Muscle layer of colon (tissue), 2 donors: Measurements from ENCODE around the gene NFIX.

ENCODE experiments used
- H3K27ac ChIP-seq: one replicate; pipeline ENCODE4 v1.7.0; 2013; ENCODE audit warnings: low read depth, mild to moderate bottlenecking, low read length, moderate library complexity
- H3K27me3 ChIP-seq, 2 donors: one replicate each; pipeline ENCODE4 v1.7.0; 2013; ENCODE audit warnings: low read length in 2 of 2, mild to moderate bottlenecking in 2 of 2; ENCODE audit not compliant: insufficient read depth in 2 of 2, control insufficient read depth in 1 of 2
- H3K36me3 ChIP-seq: one replicate; pipeline ENCODE4 v1.7.0; 2013; ENCODE audit warnings: mild to moderate bottlenecking, low read length; ENCODE audit not compliant: insufficient read depth
- H3K4me1 ChIP-seq: one replicate; pipeline ENCODE4 v1.7.0; 2013; ENCODE audit warnings: mild to moderate bottlenecking, low read length; ENCODE audit not compliant: insufficient read depth
- H3K4me3 ChIP-seq, 2 donors: one replicate each; pipeline ENCODE4 v1.7.0; 2013; ENCODE audit warnings: low read length in 2 of 2, low read depth in 1 of 2, mild to moderate bottlenecking in 1 of 2, moderate library complexity in 1 of 2
- H3K9ac ChIP-seq: one replicate; pipeline ENCODE4 v1.7.0; 2013; ENCODE audit warnings: low read length
- H3K9me3 ChIP-seq: one replicate; pipeline ENCODE4 v1.7.0; 2013; ENCODE audit warnings: mild to moderate bottlenecking, low read length
- donor health status: abdominal sarcoma.
- donor health status: Adenocarcinoma of cecum.

Gene NFIX

DNA sequence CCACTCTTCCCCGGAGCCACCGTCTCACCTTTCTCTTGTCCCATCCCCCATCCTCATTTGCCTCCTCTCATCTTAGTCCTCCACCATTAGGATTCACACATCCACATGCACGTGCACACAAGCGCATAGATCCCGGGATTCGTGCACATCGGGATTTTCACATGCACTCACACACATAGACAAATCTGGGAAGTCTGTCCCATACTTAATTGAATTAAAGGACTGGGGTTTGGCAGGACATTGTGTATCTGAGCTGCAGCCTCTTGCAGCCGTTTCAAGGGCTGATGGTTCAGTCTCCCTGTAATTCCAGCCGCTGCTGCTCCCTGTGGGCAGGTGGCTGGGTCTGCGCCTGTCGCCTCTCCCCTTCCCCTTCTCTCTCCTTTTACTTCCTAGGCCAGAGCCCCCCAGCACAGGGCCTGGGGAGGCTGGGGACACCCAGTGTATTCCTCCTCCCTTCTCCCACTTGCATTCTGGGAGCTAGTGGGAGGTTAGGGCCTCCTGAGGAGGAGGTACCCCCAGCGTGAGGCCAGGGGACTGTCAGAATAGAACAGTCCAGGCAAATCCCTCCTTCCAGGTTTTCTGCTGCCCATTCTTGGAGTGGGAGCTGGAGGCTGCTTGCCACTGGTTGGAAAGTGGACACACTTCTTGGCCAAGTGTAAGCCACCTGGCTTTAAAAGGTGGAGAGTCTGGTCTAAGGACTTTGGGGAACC, 63.8 kb downstream of the NFIX start:
- H3K36me3 ChIP-seq, result no peaks in the 10 kb centered on the region
- no peaks in the 10 kb centered on the region for H3K27me3 ChIP-seq
- peaks cover 96% of the 10 kb centered on the region for H3K4me1 ChIP-seq
- peak overlapping the region in 1 of 2 donors; percentile 10 for H3K4me3 ChIP-seq
- no peaks in the 10 kb centered on the region for H3K9me3 ChIP-seq
- H3K9ac ChIP-seq, result no peak overlapping the region
- peak overlapping the region; percentile 84 for H3K27ac ChIP-seq

DNA sequence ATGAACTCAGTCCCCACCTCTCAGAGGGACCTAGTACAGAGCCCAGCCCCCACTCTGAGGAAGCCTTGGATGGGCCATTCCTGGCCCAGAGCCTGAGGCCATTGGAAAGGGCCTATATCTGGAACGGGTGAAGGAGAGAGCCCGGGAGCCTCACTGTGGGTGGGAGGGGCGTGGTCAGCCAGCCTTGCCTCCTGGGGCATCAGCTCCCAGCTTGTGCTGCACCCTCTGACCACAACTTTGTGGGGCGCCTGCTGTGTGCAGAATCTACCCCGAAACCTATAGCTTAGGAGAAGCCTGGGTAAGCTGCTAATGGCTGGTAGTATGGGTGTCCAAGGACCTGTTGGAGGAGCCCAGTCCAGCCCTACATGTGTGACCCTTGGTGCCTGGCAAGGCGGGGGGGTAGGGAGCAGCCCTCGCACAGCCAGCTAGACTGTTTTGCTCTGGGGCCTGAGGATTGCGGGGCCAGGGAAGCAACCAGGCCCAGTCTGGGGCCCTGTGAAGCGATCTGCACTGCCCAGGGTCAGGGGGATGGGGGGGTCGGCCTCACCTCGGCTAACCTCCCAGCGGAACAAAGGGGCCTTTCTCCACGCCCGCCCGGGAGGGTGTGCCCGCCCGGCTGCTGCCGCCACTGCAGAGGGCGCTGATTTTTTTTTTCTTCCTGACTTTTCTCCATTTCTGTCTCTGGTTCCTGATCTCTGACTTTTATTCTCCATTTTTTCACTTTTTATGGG, 65.1 kb downstream of the NFIX start:
- no peaks in the 10 kb centered on the region for H3K9me3 ChIP-seq
- H3K9ac ChIP-seq, result peak overlapping the region; percentile 7
- H3K4me1 ChIP-seq, result peaks cover 98% of the 10 kb centered on the region
- H3K4me3 ChIP-seq, result peak overlapping the region in 1 of 2 donors; percentile 37
- no peaks in the 10 kb centered on the region for H3K36me3 ChIP-seq
- no peaks in the 10 kb centered on the region for H3K27me3 ChIP-seq
- peak overlapping the region; percentile 84 for H3K27ac ChIP-seq

DNA sequence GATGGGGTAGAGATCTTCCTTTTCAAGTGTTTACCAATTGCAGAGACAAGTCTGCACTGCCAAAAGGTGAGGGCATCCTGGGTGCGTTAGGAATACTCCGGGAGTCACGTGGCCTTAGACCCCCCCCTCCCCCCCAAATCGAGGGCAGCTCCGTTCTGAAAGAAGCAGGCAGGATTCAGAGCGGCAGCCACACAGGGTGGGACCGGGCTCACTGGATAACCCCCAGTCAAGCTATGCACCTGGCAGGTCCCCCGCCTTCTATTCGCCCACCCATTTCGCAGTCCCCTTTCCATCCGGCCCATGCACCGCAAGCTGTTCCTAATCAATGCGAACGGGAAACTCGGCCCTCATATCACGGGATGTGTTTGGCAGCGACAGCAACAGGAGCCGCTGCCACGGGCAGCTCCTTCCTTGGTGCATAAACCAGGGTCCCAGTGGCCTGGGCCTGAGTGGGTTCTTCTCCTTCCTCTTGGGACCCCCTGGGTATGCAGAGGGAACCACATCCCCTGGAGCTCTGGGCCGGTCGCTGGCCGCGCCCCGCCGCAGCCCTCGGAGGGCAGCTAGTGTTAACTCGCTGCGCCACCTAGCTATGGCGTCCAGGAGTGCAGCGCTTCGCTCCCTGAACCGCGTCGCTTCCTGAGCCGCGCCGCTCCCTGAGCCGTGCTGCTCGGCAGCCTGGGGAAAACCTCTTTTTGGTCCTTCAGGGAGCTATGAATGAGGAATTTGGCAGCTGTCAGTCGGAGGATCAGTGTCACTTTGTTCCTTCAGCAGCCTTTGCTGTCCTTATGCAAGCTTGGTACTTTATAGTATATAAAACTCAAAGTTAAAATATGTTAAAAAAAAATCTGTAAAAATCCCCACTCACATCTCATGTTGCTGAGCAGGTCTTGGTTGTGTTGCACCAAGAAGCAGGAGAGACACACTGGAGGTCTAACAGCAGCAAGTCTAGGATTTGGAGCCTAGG, 66.0 kb downstream of the NFIX start:
- no peaks in the 10 kb centered on the region for H3K36me3 ChIP-seq
- H3K9ac ChIP-seq, result no peak overlapping the region
- H3K27ac ChIP-seq, result peak overlapping the region; percentile 84
- peaks cover 97% of the 10 kb centered on the region for H3K4me1 ChIP-seq
- H3K4me3 ChIP-seq, result peak overlapping the region in 1 of 2 donors; percentile 51
- no peaks in the 10 kb centered on the region for H3K9me3 ChIP-seq
- H3K27me3 ChIP-seq, result no peaks in the 10 kb centered on the region

DNA sequence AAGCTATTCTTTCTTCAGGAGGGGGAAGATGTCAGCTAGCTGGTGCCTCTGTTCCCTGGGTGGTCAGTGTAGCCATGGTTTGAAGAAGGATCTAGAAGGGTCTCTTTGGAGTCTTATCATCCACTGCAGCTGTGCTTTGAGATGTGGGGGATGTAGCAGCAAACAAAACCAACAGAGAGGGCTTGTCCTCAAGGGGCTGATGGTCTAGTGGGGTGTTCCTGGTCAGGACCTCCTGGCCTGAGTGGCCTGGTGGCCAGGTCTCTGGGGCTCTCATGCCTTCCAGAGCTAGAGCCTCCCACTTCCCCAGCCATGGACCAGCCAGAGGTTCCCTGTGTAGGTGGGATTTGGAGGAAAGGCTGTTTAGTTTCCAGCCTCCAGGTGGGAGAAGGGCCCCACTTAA, 67.0 kb downstream of the NFIX start:
- H3K27ac ChIP-seq, result peak overlapping the region; percentile 10
- no peak overlapping the region for H3K4me3 ChIP-seq
- no peak overlapping the region for H3K9ac ChIP-seq

DNA sequence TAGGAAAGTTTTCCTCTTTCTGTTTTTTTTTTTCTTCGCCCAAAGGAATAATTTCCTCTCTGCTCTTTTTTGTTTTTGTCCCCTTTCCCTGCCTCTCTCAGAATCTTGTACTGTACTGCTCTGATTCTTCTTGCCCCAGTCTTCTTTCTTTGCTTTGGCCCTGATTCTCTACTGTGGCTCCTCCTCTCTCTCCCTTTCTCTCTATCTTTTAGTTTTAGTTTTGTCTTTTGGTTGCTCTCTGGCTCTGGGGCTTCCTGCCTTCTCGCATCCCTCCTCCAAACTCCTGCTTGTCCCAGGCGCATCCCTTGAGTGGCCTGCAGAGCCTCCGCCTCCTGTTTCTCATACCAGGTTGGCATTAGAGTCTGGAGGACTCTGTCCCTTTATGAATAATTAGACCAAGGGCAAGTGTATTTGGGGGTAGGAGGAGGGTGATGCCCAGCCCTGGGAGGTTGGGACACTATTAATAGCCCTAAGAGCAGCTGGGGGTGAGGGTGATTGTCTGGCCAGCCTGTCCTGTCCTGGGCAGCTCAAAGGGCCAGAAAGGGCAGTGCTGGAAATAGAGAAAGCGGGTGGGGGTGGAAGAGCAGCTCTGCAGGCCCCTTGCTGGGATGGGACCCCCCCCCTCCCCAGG, 68.3 kb downstream of the NFIX start:
- H3K4me1 ChIP-seq, result peaks cover 97% of the 10 kb centered on the region
- no peak overlapping the region for H3K4me3 ChIP-seq
- H3K36me3 ChIP-seq, result no peaks in the 10 kb centered on the region
- H3K9me3 ChIP-seq, result no peaks in the 10 kb centered on the region
- peak overlapping the region; percentile 55 for H3K27ac ChIP-seq
- H3K9ac ChIP-seq, result no peak overlapping the region
- H3K27me3 ChIP-seq, result no peaks in the 10 kb centered on the region

More for the DNA sequence above, 67.0 kb downstream of the NFIX start:
- no peaks in the 10 kb centered on the region for H3K27me3 ChIP-seq
- H3K9me3 ChIP-seq, result no peaks in the 10 kb centered on the region
- H3K4me1 ChIP-seq, result peaks cover 97% of the 10 kb centered on the region
- H3K36me3 ChIP-seq, result no peaks in the 10 kb centered on the region

DNA sequence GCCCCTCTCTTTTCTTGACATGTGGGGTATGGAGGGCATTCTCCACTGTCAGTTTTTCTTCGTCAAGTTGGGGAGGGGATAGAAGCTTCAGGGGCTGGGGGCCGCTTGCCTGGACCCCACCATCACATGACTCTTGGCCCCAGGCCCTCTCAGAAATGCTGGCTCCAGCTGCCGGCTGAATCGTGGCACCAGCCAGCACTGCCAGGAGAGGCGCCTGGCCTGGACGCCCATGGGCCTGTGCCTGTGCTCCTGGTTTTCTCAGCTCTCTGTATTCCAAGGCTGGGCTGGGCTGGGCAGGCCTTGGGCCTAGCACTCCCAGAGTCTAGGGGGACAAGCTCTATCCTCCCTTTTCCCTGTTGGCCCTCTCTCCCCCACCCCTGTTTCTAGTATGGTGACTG, 68.8 kb downstream of the NFIX start:
- no peaks in the 10 kb centered on the region for H3K9me3 ChIP-seq
- peaks cover 97% of the 10 kb centered on the region for H3K4me1 ChIP-seq
- H3K36me3 ChIP-seq, result no peaks in the 10 kb centered on the region
- H3K27ac ChIP-seq, result peak overlapping the region; percentile 45
- H3K9ac ChIP-seq, result peak overlapping the region; percentile 41
- no peak overlapping the region for H3K4me3 ChIP-seq
- no peaks in the 10 kb centered on the region for H3K27me3 ChIP-seq

DNA sequence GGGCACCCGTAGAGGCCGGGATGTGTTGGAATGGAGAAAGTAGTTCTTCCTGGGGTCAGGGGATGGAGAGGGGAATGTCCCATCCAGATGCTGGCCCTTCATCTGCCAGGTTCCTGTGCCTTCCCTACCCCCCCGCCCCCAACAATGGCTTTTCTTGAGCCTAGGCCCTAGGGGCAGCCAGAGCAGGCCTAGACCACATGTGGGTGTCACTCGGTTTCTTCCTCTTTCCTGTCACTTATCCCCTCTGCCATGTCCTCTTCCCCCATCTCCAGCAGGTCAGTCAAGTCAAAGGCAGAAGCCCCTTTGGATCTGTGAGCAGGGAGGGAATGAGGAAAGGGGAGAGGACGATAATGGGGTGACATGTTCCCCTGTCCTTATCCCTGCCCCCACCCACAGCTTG, 71.0 kb downstream of the NFIX start:
- Histone ChIP-seq H3K4me3 (no peak overlapping the region), H3K4me1 (peaks cover 98% of the 10 kb centered on the region), H3K27ac (peak overlapping the region; percentile 55), H3K27me3 (no peaks in the 10 kb centered on the region), H3K36me3 (no peaks in the 10 kb centered on the region), H3K9me3 (no peaks in the 10 kb centered on the region), H3K9ac (no peak overlapping the region)

DNA sequence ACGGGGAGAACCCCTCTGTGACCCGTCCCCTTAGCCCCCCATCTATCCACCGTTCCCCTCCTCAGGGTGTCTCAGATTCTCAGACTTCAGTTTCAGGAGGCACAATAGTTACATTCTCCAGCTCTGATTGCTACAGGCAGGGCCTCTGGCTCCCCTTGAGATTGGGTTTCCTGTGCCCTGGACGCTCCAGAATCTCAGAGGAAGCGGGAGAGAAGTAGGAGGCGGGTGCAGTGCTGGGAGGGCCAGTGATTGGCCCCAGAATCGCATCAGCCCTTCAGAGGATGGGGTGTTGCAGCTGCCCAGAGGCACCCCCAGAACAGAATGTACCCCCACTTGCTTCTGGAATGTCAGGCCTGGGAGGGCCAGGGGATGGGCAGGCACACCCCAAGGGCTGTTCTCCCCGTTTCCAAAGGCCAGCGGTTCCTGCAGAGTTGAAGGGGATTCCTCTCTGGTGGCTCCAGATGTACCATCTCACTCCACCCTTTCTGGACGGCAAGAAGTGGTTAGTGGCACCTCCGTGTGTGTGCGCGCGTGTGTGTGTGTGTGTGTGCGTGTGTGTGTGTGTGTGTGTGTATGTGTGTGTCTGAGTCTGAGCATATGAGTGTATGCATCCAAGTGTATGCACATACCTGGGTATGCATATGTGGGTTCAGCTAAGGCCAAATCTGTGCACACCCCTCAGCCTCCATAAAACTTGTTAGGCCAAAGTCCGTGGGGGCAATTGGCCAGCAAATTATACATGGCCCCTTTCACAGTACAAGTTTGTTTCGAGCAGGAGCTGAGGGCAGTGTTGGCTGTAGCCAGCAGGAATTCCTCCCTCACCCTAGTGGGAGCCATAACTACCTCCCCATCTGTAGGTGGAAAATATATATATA, 71.9 kb downstream of the NFIX start:
- Histone ChIP-seq H3K36me3 (no peaks in the 10 kb centered on the region), H3K27ac (peak overlapping the region; percentile 41), H3K4me1 (peaks cover 98% of the 10 kb centered on the region), H3K9me3 (no peaks in the 10 kb centered on the region), H3K27me3 (no peaks in the 10 kb centered on the region), H3K4me3 (peak overlapping the region in 1 of 2 donors; percentile 30), H3K9ac (no peak overlapping the region)

DNA sequence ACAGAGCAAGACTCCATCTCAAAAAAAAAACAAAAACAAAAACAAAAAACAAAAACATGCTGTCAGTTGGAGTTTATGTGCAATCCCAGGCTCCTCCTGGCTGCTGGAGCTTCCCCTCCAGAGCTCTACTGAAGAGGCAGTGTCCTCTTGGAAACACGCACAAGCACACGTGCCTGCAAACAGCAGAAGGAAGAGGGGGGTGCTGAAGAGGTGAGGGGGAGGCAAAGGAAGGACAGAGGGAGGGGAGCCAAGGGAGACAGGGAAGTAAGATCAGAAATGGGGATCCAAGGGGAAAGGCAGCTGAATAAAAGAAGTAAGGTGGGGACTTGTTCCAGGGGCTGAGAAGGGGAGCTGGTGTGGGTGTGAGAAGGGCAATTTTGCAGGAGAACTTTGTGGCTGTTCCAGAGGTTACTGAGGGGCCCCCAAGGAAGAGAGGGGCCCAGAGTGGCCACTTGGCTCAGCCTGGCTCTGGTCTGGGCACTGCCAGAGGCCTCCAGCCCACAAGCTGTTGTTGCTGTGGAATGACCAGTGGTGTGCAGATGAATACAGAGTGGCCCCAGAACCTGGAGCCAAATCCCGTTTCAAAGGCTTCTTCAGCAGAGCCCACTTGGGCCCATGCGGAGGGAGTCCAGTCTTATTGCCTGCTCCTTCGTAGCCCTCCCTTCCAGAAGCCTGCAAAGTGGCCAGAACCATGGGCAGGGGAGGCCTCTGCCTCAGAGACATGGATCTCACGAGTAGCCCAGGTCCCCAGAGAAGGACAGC, 73.0 kb downstream of the NFIX start:
- peaks cover 6% of the 10 kb centered on the region for H3K36me3 ChIP-seq
- H3K9me3 ChIP-seq, result no peaks in the 10 kb centered on the region
- H3K4me1 ChIP-seq, result peaks cover 91% of the 10 kb centered on the region
- peak overlapping the region; percentile 37 for H3K27ac ChIP-seq
- H3K4me3 ChIP-seq, result no peak overlapping the region
- no peaks in the 10 kb centered on the region for H3K27me3 ChIP-seq
- H3K9ac ChIP-seq, result no peak overlapping the region
